Stromal cell of bone marrow (primary cell): Measurements from ENCODE around the gene C16orf96.

Experiments used
- DNase-seq: peaks from one replicate; pipeline ENCODE4 v3.0.0-alpha.2; 2012; ENCODE audit warnings: low read depth

C16orf96 gene

DNA sequence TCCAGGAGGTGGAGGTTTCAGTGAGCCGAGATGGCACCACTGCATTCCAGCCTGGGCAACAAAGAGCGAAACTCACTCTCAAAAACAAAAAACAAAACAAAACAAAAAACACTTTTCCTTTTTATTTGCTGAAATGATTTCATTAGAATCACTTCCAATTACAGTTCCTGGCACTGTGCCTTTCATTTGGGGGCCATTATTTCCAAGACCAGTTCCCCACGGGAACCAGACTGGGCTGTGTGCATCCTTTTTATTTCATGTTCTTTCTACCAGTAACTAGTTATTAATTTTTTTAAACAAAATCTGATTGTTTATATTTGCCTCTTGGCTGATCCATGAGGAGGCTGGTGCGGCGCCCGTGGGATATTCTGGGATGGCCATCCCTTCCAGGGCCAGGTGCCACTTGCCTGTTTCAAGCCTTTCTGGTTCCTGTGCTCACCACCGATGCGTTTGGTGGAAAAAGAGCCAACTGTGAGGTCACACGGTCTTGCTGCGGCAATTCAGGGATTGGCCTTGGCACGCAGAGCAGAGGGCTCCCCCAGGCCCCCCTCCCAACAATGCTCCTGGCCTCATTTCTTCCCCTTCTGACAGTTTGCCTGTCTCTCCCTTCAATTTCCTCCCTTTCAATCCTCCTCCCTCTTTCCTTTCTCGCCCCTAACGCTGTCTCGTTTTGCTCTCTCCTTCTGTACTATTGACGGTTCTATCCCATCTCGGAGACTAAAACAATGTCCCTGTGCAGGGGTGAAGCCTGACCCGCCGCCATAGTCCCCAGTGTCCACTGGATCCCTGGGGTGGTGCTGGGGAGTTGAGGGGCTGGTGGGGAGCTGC lies 45.1 kb downstream of the C16orf96 start:
- DNase-seq, result no peak

DNA sequence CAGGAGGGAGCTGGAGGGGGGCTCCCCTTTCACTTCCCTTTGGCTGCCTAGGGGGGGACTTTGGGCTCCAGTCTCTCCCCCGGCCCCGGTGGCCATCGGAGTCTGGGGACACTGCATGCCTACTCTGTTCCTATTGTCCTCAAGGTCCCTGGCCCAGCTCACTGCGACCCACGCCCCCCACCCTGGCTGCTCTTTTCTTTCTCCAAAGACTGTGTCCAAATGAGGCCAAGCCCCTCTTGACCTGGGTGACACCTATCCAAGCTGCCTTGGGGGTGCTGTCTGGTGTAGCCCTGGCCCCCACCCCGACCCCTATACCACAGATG lies 45.7 kb downstream of the C16orf96 start:
- DNase-seq, result no peak

DNA sequence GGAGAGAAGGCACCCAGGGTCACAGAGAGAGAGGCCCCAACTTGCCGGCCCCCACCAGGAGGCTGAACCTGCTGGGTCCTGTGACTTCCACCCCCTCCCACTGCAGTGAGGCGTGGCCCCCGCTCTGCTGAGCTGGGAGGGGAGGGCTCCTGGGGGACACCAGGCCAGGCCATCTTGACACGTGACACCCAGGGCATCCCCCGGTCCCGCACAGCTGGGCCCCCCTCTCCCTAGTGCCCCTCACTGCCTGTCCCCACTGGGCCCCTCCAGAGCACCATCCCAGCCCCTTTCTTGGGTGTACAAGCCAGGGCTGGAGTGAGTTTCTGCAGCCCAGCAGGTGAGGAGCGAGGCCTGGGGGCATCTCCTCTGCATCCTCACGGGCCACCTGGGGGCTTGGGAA lies 46.2 kb downstream of the C16orf96 start:
- DNase-seq, result no peak

DNA sequence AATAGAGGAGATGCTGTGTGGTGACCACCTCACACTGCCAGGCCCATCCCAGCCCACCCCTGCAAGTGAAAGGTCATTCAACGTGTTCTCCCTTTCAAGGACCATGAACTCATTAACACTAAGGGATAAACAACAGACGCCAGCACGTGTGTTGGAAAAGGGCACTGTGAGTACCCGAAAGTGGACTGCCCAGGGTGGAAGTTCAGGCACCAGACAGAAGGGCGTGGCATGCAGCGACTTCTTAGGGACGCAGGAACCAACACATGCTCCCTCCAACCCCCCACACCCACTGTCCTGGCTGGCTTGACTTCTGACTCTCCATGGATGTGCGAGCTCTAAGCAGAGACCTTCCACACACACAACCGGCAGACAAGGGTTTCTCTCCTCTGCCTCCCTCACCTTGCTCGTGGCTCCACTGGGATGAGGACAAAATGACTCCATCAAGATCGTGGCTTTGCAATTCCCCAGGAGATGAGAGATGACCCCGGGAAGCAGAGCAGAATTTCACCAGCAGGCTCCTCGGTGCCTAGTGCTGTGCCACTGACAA lies 47.6 kb downstream of the C16orf96 start:
- DNase-seq, result no peak

DNA sequence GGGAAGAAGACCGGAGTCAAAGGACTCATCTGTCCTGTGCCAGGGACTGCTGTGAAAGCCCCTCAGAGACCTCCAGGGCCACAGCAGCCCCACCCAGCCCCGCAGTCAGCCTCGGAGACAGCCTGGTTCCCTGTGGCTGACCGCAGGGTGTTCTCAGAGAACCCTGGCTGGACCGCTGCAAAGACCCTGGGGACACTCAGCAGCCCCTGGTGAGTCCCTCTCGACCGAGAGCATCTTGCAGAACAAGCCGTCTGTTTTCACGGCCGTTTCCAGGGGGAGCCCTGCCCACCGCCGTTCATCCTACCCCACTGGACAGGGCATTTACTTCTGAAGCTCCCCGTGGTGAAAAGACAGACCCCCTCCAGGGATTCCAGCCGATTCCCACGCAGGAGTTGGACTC lies 48.3 kb downstream of the C16orf96 start:
- no peak for DNase-seq

DNA sequence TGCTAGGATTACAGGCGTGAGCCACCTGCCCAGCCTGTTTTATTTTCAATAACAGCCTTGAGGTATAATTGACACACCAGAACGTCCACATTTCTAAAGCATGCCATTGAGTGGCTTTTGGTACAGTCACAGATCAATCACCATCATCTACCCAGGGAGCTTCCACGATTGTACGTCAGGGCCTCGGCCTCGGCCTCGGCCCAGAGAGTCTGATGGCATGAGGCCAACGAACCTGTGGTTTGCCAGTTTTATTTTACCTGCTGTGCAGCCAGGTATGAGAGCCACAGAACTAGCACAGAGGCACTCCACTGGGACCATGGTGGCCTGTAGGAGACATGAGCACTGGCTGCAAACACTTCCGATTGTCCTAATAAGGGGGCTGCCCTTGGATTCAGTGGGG lies 50.2 kb downstream of the C16orf96 start:
- DNase-seq, result no peak

DNA sequence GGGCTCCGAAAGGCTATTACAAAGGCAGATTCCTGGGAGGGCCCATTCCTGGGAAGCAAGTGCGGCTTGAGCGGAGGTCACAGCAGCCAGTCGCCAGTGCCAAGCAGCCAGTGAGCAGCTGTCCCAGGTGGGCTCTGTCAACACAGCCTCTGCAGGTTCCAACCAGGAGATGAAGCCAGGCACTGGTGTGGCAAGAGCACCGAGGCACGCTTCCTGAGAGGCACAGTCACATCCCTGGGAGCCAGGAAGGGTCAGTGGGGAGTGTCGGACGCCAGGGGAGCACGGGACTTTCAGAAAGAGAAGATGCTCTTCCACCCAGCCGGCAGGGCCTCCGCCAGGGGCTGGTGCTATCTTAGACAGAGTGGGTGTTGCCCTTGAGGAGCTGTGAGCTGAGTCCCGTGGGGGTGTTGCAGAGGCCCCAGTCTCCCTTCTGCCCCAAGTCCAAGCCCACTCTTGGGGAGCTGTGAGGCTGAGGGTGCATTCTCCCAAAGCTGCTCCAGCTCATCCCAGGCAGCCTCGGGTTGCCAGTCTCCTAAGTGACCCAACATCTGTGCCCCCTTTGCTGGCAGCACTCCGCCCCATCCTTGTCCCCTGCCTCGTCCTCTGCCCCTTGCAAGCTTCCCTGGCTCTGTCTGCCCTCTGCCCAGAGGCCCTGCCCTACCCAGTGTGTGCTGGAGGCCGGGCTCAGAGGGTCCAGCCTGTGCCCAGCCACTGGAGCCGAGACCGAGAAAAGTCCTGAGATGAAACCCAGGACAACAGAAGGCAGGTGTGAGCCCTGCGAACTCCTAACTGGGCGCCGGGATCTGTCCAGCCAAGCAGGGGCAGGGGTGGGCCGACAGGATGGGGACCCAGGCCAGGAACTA lies 51.9 kb downstream of the C16orf96 start:
- no peak for DNase-seq

DNA sequence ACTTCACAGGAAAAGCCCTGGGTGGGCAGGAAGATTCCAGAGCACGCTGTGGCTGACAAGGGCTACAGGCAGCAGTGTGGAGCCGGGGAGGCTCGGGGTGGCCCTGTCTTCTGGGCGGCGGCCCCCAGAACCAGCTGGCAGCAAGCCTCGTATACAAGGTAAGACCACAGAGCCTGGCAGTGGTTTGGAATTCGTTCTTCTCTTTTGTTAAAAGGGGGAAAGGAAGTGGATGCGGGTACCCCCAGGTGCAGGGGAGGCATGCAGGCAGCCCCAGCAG lies 52.5 kb downstream of the C16orf96 start:
- DNase-seq, result no peak

DNA sequence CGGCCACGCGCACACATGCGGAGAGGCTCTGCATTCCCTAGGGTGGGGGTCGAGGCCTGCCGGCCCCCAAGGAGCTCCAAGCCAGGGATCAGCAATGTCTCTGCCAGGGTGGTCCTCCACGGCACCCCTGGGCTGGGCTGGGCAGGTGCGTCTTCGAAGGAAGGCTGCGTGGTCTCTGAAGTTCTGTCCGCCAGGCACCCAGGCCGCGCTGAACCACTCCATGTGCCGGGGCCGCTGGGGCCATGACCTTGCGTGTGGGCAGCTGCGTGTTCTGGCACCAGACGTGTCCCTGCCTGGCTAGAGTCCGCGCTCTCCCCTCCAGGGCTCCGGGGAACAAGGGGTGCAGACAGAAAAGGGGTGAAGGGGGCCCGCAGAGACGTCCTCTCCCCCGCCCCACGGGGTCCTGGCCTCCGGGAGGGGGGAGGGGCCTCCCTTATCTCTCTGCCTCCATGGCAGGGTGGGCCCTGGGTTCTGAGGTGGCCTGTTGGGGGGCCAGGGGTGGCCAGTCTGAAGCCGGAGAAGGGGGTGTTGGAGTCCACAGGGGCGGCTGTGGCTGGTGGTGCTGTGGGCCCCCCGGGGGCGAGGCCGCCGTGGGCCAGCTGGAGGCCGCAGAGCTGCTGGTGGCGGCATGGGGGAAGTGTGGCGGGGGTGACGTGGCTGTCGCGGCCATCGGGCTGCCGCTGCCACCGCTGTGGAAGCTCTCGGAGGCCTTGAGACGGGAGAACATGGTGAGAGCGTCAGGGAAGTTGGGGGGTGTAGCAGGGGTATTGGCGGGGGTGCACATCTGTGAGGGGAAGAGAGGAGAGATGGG lies 53.3 kb downstream of the C16orf96 start:
- DNase-seq, result no peak

DNA sequence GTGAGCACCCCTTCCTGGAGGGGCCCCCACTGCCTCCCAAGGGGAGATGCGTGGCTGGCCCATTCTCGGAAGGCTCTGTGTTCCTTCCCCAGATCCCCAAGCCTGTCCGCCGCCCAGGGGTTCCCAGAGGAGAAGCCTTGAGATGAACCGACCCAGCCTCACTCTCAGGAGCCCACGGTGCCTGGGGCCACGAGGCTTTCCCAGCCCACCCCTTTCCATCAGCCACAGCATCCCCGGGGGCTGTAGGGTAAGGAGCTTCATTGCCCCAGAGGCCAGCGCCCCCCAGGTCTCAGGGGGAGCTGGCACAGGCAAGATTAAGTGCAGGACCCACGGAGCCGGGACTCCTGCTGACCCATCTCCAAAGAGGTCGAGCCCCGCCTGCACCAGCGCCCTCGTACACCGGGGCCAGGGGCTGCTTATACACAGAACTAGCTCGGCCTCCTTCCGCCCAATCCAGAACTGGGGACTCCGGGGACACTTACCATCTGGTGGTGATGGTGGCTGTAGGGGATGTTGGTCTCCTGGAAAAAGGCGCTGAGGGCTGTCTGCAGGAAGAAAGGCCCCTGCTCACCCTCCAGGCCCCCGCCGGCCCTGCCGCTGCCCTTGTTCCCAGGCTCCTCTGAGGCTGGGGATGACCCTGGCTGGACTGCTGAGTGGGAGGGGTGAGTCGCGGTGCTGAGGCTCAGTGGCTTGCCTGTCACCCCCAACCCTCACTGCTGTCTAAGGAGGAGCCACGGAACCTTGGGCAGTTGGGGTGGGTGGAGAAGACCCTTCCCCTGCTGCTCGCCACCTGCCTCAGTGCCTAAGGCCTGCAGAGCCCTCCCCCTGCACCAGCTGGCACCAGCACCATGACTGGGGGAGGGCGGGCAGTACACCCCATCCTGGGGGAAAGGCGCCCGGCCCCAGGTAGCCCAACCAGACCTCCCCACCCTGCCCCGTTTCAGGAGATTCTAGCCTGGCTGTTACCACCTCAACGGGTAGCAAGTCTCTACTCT lies 54.2 kb downstream of the C16orf96 start:
- no peak for DNase-seq

DNA sequence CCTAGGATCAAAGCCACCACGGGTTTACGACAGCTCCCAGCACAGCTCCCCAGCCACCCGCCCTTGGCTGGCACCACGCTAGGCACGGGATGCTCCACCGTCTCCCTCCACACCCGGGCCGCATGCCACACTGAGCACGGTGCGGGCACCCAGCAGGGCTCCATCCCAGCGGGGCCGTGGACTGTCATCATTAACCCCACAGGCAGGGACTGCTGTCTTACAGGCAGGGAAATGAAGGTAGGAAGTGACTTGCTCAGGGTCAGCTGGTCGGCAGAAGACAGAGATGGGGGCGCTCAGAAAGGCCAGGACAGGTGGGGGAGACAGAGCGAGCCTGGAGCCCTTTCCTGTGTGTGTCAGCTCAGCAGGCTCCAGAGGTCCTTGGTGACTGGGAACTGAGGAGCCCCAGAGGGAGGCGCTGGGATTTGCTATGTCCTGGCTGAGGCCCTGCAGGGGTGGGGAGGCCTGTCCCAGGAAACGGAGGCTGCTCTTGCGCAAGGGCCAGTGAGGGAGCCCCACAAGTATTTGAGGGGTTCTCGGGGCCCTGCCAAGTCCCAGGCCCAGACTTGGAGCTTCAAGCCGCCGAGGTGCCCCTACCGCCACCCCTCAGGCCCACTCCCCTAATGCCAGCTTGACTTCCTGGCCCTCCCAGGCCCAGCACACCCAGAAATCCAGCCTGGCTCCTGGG lies 55.3 kb downstream of the C16orf96 start:
- no peak for DNase-seq

DNA sequence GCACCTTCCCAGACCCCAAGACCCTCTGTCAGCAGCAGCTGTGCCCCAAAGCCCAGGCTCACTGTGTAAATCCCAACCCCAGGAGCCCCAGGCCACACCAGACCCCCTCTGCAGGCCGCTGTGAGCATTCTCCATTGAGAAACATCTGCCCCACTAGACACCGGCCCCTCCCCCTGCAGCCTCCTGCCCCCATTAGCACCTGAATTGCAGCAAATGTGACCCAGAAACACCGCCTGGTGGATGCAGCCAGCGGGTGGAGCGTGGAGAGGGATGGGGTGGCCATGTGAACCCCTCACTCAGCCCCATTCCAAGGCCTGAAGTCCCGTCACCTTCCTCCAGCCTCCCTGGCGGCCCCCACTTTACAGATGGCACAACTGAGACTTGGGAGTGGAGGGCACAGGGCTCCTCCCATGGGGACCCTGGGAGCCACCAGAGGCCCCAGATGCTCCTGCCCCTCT lies 56.4 kb downstream of the C16orf96 start:
- DNase-seq, result no peak

DNA sequence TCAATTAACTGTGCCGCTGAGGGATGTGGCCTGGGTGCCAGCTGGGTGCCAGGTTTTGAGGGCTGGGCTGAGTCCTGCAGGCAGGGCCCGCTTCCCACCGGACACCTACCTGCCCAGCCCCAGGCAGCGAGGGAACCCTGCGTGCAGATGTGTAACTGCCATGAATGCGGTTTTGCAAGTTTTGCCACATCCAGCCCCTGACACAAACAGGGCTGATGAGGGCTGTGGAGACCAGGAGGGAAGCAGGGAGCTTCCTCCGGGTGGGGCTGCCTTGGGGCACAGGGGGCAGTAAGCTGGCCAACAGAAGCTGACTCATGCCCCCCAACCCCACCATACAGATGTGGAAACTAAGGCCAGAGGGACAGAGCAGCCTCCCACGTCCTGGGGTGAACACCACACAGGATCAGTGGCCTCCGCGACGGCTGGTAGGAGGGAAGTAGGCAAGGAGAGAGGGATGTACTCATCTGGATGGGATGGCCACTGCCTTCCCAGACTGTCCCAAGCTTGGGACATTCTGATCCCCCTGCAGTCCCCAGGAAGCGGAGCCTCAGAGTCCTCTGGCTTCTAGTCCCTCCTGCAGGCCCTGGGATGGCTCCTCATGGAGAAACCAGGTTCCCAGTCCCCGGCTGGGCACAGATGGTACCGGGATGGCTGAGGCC lies 57.0 kb downstream of the C16orf96 start:
- no peak for DNase-seq

DNA sequence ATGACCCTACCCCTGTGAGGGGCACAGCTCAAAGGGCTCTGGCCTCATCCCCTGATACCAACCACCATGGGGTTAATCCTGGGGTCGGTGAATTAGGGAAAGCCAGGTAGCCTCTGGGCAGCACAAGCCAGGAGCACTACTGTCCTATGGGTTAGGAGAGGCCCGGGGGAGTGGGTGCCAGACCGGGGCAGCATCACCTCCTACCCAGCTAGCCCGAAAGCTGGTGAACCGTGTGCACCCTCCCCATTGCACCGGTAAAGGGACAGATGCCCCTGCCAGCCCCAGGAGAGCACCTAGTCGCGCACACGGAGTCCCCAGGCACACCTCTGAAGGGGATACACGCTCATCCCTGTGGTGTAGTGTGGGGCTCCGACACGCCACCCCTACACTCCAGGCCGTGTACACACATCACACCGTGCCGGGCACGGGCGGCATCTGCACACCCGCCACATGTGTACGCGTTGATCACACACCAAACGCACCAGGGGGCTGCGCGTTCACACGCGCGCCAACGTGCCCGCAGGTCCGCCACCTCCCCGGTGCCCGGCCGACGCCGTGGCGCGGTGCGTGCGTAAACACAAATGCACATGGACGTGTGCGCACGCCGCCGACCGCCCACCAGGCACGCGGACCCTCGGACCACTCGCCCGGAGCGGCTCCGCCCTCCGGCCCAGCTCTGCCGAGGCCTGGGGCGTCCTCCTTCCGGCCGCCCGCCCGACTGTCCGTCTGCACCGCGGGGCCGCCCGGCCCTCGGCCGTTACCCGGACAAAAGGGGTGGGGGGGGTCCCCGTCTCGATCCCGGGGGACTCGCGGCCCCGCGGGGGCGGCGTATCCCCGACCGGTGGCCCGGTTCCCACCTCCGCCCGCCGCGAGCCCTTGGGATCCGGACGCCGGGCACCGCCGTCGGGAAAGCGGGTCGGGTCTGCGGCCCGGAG lies 57.8 kb downstream of the C16orf96 start:
- DNase-seq, result no peak

DNA sequence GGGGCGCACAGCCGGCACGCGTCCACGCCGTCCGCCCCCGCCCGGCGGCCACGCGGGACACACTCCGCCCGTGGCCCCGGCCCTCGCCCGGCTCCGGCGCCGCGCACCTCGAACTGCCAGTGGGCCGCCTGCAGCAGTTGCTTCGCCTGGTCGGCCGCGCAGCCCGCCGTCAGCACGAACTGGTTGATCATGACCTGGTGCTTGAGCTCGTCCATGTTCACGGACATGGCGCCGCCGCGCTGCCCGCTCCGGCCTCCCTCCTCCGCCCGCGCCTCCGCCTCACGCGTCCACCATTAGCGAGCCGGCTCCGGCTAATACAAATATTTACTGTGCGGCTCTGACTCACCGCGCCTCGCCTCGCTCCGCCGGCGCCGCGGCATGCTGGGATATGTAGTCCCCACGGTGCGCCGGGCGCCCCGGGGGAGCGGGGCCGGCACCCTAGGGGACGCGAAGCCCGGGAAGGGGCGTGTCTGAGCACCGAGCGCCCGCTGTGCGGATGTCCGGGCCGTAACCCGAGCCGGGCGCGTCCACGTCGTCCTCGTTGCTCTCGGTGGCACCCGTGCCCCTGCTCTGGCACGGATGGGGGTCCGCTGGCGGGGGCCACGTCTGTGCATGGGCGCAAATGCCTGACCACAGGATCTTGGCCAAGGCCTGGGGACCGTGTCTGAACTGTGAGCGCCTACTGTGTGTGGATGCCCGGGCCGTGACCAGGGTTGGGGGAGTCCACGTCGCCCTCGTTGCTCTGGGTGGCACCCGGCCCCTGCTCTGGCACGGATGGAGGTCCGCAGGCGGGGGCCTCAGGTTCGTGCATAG lies 58.6 kb downstream of the C16orf96 start, which contains the start of gene UBALD1:
TSS of gene UBALD1 (minus strand) at position 318 of the 813 bp plus-strand sequence. CDS start at position 227, 91 bp downstream.
- DNase-seq, result peak; percentile 78

DNA sequence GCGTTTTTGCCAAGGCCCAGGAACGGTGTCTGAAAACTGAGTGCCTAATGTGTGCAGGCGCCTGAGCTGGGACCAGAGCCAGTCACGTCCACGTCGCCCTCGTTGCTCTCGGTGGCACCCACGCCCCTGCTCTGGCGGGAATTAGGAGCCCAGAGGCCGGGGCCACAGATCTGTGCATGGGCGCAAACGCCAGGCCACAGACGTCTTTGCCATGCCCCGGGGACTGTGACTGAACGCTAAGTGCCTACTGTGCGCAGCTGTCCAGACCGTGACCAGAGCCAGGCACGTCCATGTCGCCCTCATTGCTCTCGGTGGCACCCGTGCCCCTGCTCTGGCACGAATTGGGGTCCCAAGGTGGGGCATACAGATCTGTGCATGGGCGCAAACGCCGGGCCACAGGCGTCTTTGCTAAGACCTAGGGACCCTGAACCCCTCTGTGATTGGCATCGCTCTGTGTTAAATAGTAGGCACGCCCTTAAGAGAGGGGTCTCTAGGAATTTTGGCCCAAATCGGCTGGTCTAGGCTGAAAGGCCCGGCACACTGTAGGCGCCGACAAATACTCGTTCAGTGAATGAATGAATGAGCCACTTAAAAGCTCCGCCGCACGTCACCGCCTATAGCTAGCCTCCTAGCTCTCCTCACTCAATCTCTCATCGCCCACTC lies 59.4 kb downstream of the C16orf96 start:
- DNase-seq, result no peak
